Measurements from ENCODE around the gene FCER1A.

DNA sequence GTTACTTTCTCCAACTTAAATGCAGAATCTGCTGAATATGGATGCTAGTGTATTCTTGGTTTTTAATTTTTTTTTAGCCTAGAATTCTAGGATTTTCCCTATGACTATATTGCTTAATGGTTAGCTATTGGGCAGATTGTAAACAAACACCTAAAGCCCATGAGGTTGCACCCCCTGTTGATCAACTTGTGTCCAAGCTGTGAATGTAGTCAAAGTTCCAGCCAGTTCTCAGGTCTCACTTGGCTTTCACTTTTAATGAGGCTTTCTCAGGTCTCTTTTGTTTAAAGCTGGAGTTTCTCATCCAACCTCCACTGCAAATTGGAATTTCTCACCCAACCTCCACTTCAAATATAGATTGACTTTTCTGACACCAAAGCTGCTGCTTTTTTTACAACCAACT lies 35.9 kb downstream of the FCER1A start:
- no peak for TF ChIP-seq POLR2AphosphoS5 (IDR thresholded peaks at IDR 0.05; ENCODE audit: borderline replicate concordance, low read depth, low read length)
- TF ChIP-seq EZH2 (IDR thresholded peaks at IDR 0.05) = no peak
